ENCODE measurements around the gene CSNK2A3.

DNA sequence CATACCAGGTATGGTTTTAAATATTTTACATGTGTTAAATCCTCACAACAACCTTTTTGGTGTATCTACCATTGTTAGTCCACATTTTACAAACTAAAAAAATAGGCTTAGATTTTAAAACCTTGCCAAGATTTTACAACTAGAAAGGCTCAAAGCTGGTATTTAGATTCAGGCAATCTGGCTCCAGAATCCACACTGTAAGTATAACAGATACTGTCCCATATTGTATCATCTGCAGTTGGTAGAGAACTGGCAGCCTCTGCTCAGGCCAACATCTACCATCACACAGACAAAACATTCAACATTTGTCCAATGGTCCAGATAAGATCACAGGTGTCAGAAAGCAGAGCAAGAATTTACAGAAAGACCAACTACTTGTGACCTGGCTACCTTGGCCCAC, 30.9 kb downstream of the CSNK2A3 start:
- TF ChIP-seq, protein P1, sequence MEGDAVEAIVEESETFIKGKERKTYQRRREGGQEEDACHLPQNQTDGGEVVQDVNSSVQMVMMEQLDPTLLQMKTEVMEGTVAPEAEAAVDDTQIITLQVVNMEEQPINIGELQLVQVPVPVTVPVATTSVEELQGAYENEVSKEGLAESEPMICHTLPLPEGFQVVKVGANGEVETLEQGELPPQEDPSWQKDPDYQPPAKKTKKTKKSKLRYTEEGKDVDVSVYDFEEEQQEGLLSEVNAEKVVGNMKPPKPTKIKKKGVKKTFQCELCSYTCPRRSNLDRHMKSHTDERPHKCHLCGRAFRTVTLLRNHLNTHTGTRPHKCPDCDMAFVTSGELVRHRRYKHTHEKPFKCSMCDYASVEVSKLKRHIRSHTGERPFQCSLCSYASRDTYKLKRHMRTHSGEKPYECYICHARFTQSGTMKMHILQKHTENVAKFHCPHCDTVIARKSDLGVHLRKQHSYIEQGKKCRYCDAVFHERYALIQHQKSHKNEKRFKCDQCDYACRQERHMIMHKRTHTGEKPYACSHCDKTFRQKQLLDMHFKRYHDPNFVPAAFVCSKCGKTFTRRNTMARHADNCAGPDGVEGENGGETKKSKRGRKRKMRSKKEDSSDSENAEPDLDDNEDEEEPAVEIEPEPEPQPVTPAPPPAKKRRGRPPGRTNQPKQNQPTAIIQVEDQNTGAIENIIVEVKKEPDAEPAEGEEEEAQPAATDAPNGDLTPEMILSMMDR (IDR thresholded peaks at IDR 0.05 in 2 of 3, conservative IDR thresholded peaks at IDR 0.05 in 1 of 3; ENCODE audit: insufficient read depth in 2 of 3, low read depth in 1 of 3, low read length in 3 of 3), result no peak
- TF ChIP-seq EZH2 (IDR thresholded peaks at IDR 0.05; ENCODE audit: borderline replicate concordance, low read depth, low read length) (no peak), TGIF2 (CRISPR knock-in tag; IDR thresholded peaks at IDR 0.05) (no peak), NFYB (IDR thresholded peaks at IDR 0.05; ENCODE audit: extremely low read depth, insufficient read length) (no peak), RFX5 (IDR thresholded peaks at IDR 0.05; ENCODE audit: low read depth, low read length) (no peak), ZZZ3 (IDR thresholded peaks at IDR 0.05) (no peak), SP1 (CRISPR knock-in tag; IDR thresholded peaks at IDR 0.05) (no peak)
- TF ChIP-seq, protein P2, sequence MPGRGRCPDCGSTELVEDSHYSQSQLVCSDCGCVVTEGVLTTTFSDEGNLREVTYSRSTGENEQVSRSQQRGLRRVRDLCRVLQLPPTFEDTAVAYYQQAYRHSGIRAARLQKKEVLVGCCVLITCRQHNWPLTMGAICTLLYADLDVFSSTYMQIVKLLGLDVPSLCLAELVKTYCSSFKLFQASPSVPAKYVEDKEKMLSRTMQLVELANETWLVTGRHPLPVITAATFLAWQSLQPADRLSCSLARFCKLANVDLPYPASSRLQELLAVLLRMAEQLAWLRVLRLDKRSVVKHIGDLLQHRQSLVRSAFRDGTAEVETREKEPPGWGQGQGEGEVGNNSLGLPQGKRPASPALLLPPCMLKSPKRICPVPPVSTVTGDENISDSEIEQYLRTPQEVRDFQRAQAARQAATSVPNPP (IDR thresholded peaks at IDR 0.05; ENCODE audit: borderline replicate concordance, insufficient read depth, insufficient read length), result no peak

Measured in K562 (cell line).